Measurements from ENCODE around the gene ANXA5.

Gene ANXA5

DNA sequence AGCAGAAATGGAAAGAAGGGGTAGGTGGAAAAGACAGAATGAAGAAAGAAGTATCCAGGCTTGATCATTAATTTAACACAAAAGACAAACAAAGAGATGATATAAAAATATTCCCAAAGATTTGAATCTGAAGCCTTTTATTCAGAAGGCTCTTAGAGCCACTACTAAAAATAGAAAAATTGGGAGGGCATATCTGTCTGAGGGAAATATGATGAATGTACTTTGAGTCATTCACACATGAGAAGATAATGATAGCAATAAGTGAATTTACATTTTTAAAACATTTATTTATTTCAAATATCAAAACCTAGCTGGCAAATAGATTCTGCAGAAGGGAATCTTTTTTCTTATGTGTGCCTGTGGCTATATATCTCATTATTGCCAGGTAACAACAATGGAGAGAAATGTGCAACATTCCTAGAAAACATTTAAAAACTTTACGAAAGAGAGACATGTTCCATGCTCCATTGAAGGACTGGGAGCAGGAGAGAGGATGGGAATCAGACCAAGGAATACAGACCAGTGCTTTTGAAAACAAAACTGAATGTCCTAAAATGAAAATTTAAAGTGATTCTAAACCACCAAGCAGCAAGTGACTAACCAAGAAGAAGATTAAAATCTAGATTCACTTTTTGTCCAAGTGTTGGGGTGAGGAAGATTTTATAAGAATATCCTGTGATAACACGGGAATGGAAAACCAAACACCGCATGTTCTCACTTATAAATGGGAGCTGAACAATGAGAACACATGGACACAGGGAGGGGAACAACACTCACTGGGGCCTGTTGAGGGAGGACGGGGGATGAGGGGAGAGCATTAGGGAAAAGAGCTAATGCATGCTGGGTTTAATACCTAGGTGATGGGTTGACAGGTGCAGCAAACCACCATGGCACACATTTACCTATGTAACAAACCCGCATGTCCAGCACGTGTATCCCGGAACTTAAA lies 41.2 kb downstream of the ANXA5 start:
- POLR2A ChIA-PET = no interaction called here
- no peak overlapping the region for H3K4me3 ChIP-seq (ENCODE audit: low read depth, low read length)
- TF ChIP-seq CTCF (IDR thresholded peaks at IDR 0.05; ENCODE audit: insufficient read depth, low read length, missing control alignments) = no peak
- no peak for DNase-seq (ENCODE audit: low read depth, low spot score)
- CTCF ChIA-PET = interaction anchor here (1.0 to 4.9 kb wide), 6 partner anchors 80 to 464 kb away, joined by 3 to 26 read pairs (median 7); no protein-coding TSS in a partner anchor

GRCh38 chr4:121654738-121655137 lies 42.0 kb downstream of the ANXA5 start:
- ChIA-PET POLR2A (no interaction called here), CTCF (interaction anchor here (0.6 to 4.9 kb wide), 4 partner anchors 170 to 462 kb away, joined by 3 to 26 read pairs (median 14); no protein-coding TSS in a partner anchor)
- TF ChIP-seq CTCF (IDR thresholded peaks at IDR 0.05; ENCODE audit: insufficient read depth, low read length, missing control alignments) = no peak
- H3K4me3 ChIP-seq (ENCODE audit: low read depth, low read length) = no peak overlapping the region
- DNase-seq (ENCODE audit: low read depth, low spot score) = no peak

GRCh38 chr4:121653986-121654385 lies 42.8 kb downstream of the ANXA5 start:
- H3K4me3 ChIP-seq (ENCODE audit: low read depth, low read length) = no peak overlapping the region
- DNase-seq (ENCODE audit: low read depth, low spot score) = no peak
- ChIA-PET CTCF (interaction anchor here (0.6 to 4.9 kb wide), 6 partner anchors 10 to 461 kb away, joined by 3 to 26 read pairs (median 8); no protein-coding TSS in a partner anchor), POLR2A (no interaction called here)
- TF ChIP-seq CTCF (IDR thresholded peaks at IDR 0.05; ENCODE audit: insufficient read depth, low read length, missing control alignments) = no peak

- ChIA-PET POLR2A (no interaction called here), CTCF (interaction anchor here (0.7 to 4.9 kb wide), 5 partner anchors 9 to 282 kb away, joined by 3 to 26 read pairs (median 4); no protein-coding TSS in a partner anchor)
- DNase-seq (ENCODE audit: low read depth, low spot score) = no peak
- TF ChIP-seq CTCF (IDR thresholded peaks at IDR 0.05; ENCODE audit: insufficient read depth, low read length, missing control alignments) = no peak
- no peak overlapping the region for H3K4me3 ChIP-seq (ENCODE audit: low read depth, low read length)
Measured at GRCh38 chr4:121653214-121653613, 43.6 kb downstream of the ANXA5 start.

GRCh38 chr4:121651597-121651996 lies 45.2 kb downstream of the ANXA5 start:
- ChIA-PET CTCF (interaction anchor here (0.6 to 1.2 kb wide), 3 partner anchors 84 to 189 kb away, joined by 3 to 4 read pairs (median 3); no protein-coding TSS in a partner anchor), POLR2A (no interaction called here)
- H3K4me3 ChIP-seq (ENCODE audit: low read depth, low read length) = no peak overlapping the region
- TF ChIP-seq CTCF (IDR thresholded peaks at IDR 0.05; ENCODE audit: insufficient read depth, low read length, missing control alignments) = no peak
- no peak for DNase-seq (ENCODE audit: low read depth, low spot score)

- no peak for TF ChIP-seq CTCF (IDR thresholded peaks at IDR 0.05; ENCODE audit: insufficient read depth, low read length, missing control alignments)
- CTCF ChIA-PET = interaction anchor here (1.2 to 1.8 kb wide), 2 partner anchors 9 to 188 kb away, joined by 3 to 4 read pairs; no protein-coding TSS in a partner anchor
- H3K4me3 ChIP-seq (ENCODE audit: low read depth, low read length) = no peak overlapping the region
- DNase-seq (ENCODE audit: low read depth, low spot score) = no peak
- POLR2A ChIA-PET = no interaction called here
Measured at GRCh38 chr4:121650741-121651140, 46.0 kb downstream of the ANXA5 start.
